ENCODE measurements around the gene RPUSD3.

RPUSD3 gene

GRCh38 chr3:9834520-9835380 lies 9.1 kb downstream of the RPUSD3 start:
- WGBS (ENCODE audit: insufficient coverage, insufficient read length) = no CpG with 5 or more reads among the region's 18 CpGs
- Histone ChIP-seq H3K9me3 (ENCODE audit: control insufficient read depth, insufficient read depth, low read length) (no peaks in the 10 kb centered on the region), H3K36me3 (ENCODE audit: control insufficient read depth, insufficient read depth, low read length) (no peaks in the 10 kb centered on the region), H3K4me3 (ENCODE audit: low read length) (no peak overlapping the region), H3K27ac (ENCODE audit: low read length) (no peak overlapping the region), H3K4me1 (ENCODE audit: control insufficient read depth, insufficient read depth, low read length) (no peaks in the 10 kb centered on the region), H3K27me3 (ENCODE audit: control insufficient read depth, insufficient read depth, low read length) (no peaks in the 10 kb centered on the region)
- no peak for DNase-seq (ENCODE audit: low read depth, low spot score)

- no peaks in the 10 kb centered on the region for H3K9me3 ChIP-seq (ENCODE audit: control insufficient read depth, insufficient read depth, low read length)
- WGBS (ENCODE audit: insufficient coverage, insufficient read length) = no CpG with 5 or more reads among the region's 9 CpGs
Measured at GRCh38 chr3:9833078-9833477, 10.7 kb downstream of the RPUSD3 start.

GRCh38 chr3:9831253-9831652 lies 12.6 kb downstream of the RPUSD3 start:
- WGBS (ENCODE audit: insufficient coverage, insufficient read length) = no CpG with 5 or more reads among the region's 3 CpGs
- no peaks in the 10 kb centered on the region for H3K27me3 ChIP-seq (ENCODE audit: control insufficient read depth, insufficient read depth, low read length)
- no peak for DNase-seq (ENCODE audit: low read depth, low spot score)
- no peaks in the 10 kb centered on the region for H3K9me3 ChIP-seq (ENCODE audit: control insufficient read depth, insufficient read depth, low read length)
- H3K36me3 ChIP-seq (ENCODE audit: control insufficient read depth, insufficient read depth, low read length) = no peaks in the 10 kb centered on the region
- no peak overlapping the region for H3K27ac ChIP-seq (ENCODE audit: low read length)
- H3K4me3 ChIP-seq (ENCODE audit: low read length) = no peak overlapping the region
- H3K4me1 ChIP-seq (ENCODE audit: control insufficient read depth, insufficient read depth, low read length) = no peaks in the 10 kb centered on the region

More at GRCh38 chr3:9833078-9833477, 10.7 kb downstream of the RPUSD3 start:
- no peak overlapping the region for H3K27ac ChIP-seq (ENCODE audit: low read length)
- no peaks in the 10 kb centered on the region for H3K36me3 ChIP-seq (ENCODE audit: control insufficient read depth, insufficient read depth, low read length)
- H3K4me1 ChIP-seq (ENCODE audit: control insufficient read depth, insufficient read depth, low read length) = no peaks in the 10 kb centered on the region
- no peak overlapping the region; the same call in 1 of the 2 replicates for H3K4me3 ChIP-seq (ENCODE audit: low read length)
- H3K27me3 ChIP-seq (ENCODE audit: control insufficient read depth, insufficient read depth, low read length) = no peaks in the 10 kb centered on the region
- DNase-seq (ENCODE audit: low read depth, low spot score) = no peak

GRCh38 chr3:9828801-9829755 lies 14.7 kb downstream of the RPUSD3 start:
- WGBS (ENCODE audit: insufficient coverage, insufficient read length) = no CpG with 5 or more reads among the region's 17 CpGs
- H3K36me3 ChIP-seq (ENCODE audit: control insufficient read depth, insufficient read depth, low read length) = no peaks in the 10 kb centered on the region
- no peaks in the 10 kb centered on the region for H3K4me1 ChIP-seq (ENCODE audit: control insufficient read depth, insufficient read depth, low read length)

GRCh38 chr3:9826815-9827573 lies 16.8 kb downstream of the RPUSD3 start:
- no peak overlapping the region for H3K4me3 ChIP-seq (ENCODE audit: low read length)
- H3K9me3 ChIP-seq (ENCODE audit: control insufficient read depth, insufficient read depth, low read length) = no peaks in the 10 kb centered on the region
- no peaks in the 10 kb centered on the region for H3K36me3 ChIP-seq (ENCODE audit: control insufficient read depth, insufficient read depth, low read length)
- WGBS (ENCODE audit: insufficient coverage, insufficient read length) = no CpG with 5 or more reads among the region's 20 CpGs
- no peaks in the 10 kb centered on the region for H3K27me3 ChIP-seq (ENCODE audit: control insufficient read depth, insufficient read depth, low read length)
- no peak for DNase-seq (ENCODE audit: low read depth, low spot score)
- H3K27ac ChIP-seq (ENCODE audit: low read length) = no peak overlapping the region
- H3K4me1 ChIP-seq (ENCODE audit: control insufficient read depth, insufficient read depth, low read length) = no peaks in the 10 kb centered on the region

More at GRCh38 chr3:9828801-9829755, 14.7 kb downstream of the RPUSD3 start:
- Histone ChIP-seq H3K27me3 (ENCODE audit: control insufficient read depth, insufficient read depth, low read length) (no peaks in the 10 kb centered on the region), H3K4me3 (ENCODE audit: low read length) (no peak overlapping the region), H3K27ac (ENCODE audit: low read length) (no peak overlapping the region), H3K9me3 (ENCODE audit: control insufficient read depth, insufficient read depth, low read length) (no peaks in the 10 kb centered on the region)
- DNase-seq (ENCODE audit: low read depth, low spot score) = no peak

- DNase-seq (ENCODE audit: low read depth, low spot score) = no peak
- H3K27me3 ChIP-seq (ENCODE audit: control insufficient read depth, insufficient read depth, low read length) = no peaks in the 10 kb centered on the region
- H3K36me3 ChIP-seq (ENCODE audit: control insufficient read depth, insufficient read depth, low read length) = no peaks in the 10 kb centered on the region
- no peak overlapping the region for H3K27ac ChIP-seq (ENCODE audit: low read length)
- H3K4me1 ChIP-seq (ENCODE audit: control insufficient read depth, insufficient read depth, low read length) = no peaks in the 10 kb centered on the region
- no peaks in the 10 kb centered on the region for H3K9me3 ChIP-seq (ENCODE audit: control insufficient read depth, insufficient read depth, low read length)
- no CpG with 5 or more reads among the region's 14 CpGs for WGBS (ENCODE audit: insufficient coverage, insufficient read length)
- H3K4me3 ChIP-seq (ENCODE audit: low read length) = no peak overlapping the region
Measured at GRCh38 chr3:9825451-9826040, 18.3 kb downstream of the RPUSD3 start.

- Histone ChIP-seq H3K4me3 (ENCODE audit: low read length) (no peak overlapping the region), H3K9me3 (ENCODE audit: control insufficient read depth, insufficient read depth, low read length) (no peaks in the 10 kb centered on the region), H3K36me3 (ENCODE audit: control insufficient read depth, insufficient read depth, low read length) (no peaks in the 10 kb centered on the region), H3K27ac (ENCODE audit: low read length) (no peak overlapping the region), H3K4me1 (ENCODE audit: control insufficient read depth, insufficient read depth, low read length) (no peaks in the 10 kb centered on the region), H3K27me3 (ENCODE audit: control insufficient read depth, insufficient read depth, low read length) (no peaks in the 10 kb centered on the region)
- no peak for DNase-seq (ENCODE audit: low read depth, low spot score)
- WGBS (ENCODE audit: insufficient coverage, insufficient read length) = no CpG with 5 or more reads among the region's 2 CpGs
Measured at GRCh38 chr3:9820946-9821345, 22.9 kb downstream of the RPUSD3 start.

- no CpG with 5 or more reads among the region's 12 CpGs for WGBS (ENCODE audit: insufficient coverage, insufficient read length)
- Histone ChIP-seq H3K27ac (ENCODE audit: low read length) (no peak overlapping the region), H3K9me3 (ENCODE audit: control insufficient read depth, insufficient read depth, low read length) (no peaks in the 10 kb centered on the region), H3K4me3 (ENCODE audit: low read length) (no peak overlapping the region), H3K36me3 (ENCODE audit: control insufficient read depth, insufficient read depth, low read length) (no peaks in the 10 kb centered on the region), H3K4me1 (ENCODE audit: control insufficient read depth, insufficient read depth, low read length) (no peaks in the 10 kb centered on the region), H3K27me3 (ENCODE audit: control insufficient read depth, insufficient read depth, low read length) (no peaks in the 10 kb centered on the region)
- no peak for DNase-seq (ENCODE audit: low read depth, low spot score)
Measured at GRCh38 chr3:9820543-9820942, 23.3 kb downstream of the RPUSD3 start.

GRCh38 chr3:9818666-9819335 lies 25.0 kb downstream of the RPUSD3 start:
- Histone ChIP-seq H3K27me3 (ENCODE audit: control insufficient read depth, insufficient read depth, low read length) (no peaks in the 10 kb centered on the region), H3K27ac (ENCODE audit: low read length) (no peak overlapping the region), H3K4me3 (ENCODE audit: low read length) (no peak overlapping the region), H3K4me1 (ENCODE audit: control insufficient read depth, insufficient read depth, low read length) (no peaks in the 10 kb centered on the region), H3K36me3 (ENCODE audit: control insufficient read depth, insufficient read depth, low read length) (no peaks in the 10 kb centered on the region), H3K9me3 (ENCODE audit: control insufficient read depth, insufficient read depth, low read length) (no peaks in the 10 kb centered on the region)
- no peak for DNase-seq (ENCODE audit: low read depth, low spot score)
- WGBS (ENCODE audit: insufficient coverage, insufficient read length) = no CpG with 5 or more reads among the region's 7 CpGs

Data from iPS DF 6.9 (cell line).